Measurements from ENCODE around the gene USE1. TPM values are rescaled to one million over a fixed set of nuclear protein-coding genes. Genes with fewer than 3 reads are reported as not detected.
"Not testable (repeated sequence)": the region's sequence is repeated elsewhere in the genome, so short reads cannot be mapped to it uniquely, and the experiment has no call there.

Gene USE1
- total RNA-seq, 1 donor from 2014 or later, result 14.9 TPM

GRCh38 chr19:17185590-17185989, 29.6 kb upstream of the USE1 start:
- TF ChIP-seq CTCF (IDR thresholded peaks at IDR 0.05; ENCODE audit: insufficient read depth, low read length, poor library complexity, severe bottlenecking), result no peak
- Histone ChIP-seq H3K27me3 (ENCODE audit: control insufficient read depth, insufficient read depth, low read length) (no peaks in the 10 kb centered on the region), H3K36me3 (ENCODE audit: control insufficient read depth, insufficient read depth, low read length) (no peaks in the 10 kb centered on the region), H3K4me3 (ENCODE audit: low read depth, low read length) (no peak overlapping the region)
- DNase-seq (ENCODE audit: low read depth), result no peak

GRCh38 chr19:17191736-17192135, 23.4 kb upstream of the USE1 start:
- not testable (repeated sequence) for DNase-seq (ENCODE audit: low read depth); H3K36me3 ChIP-seq (ENCODE audit: control insufficient read depth, insufficient read depth, low read length); H3K27me3 ChIP-seq (ENCODE audit: control insufficient read depth, insufficient read depth, low read length); H3K4me3 ChIP-seq (ENCODE audit: low read depth, low read length)

GRCh38 chr19:17192751-17193150, 22.4 kb upstream of the USE1 start:
- no peaks in the 10 kb centered on the region for H3K27me3 ChIP-seq (ENCODE audit: control insufficient read depth, insufficient read depth, low read length)
- TF ChIP-seq CTCF (IDR thresholded peaks at IDR 0.05; ENCODE audit: insufficient read depth, low read length, poor library complexity, severe bottlenecking), result no peak
- no peak for DNase-seq (ENCODE audit: low read depth)
- H3K36me3 ChIP-seq (ENCODE audit: control insufficient read depth, insufficient read depth, low read length), result no peaks in the 10 kb centered on the region
- H3K4me3 ChIP-seq (ENCODE audit: low read depth, low read length), result no peak overlapping the region

- no peak for TF ChIP-seq CTCF (IDR thresholded peaks at IDR 0.05; ENCODE audit: insufficient read depth, low read length, poor library complexity, severe bottlenecking)
- H3K4me3 ChIP-seq (ENCODE audit: low read depth, low read length), result no peak overlapping the region
- H3K36me3 ChIP-seq (ENCODE audit: control insufficient read depth, insufficient read depth, low read length), result peaks cover 3% of the 10 kb centered on the region
- H3K27me3 ChIP-seq (ENCODE audit: control insufficient read depth, insufficient read depth, low read length), result no peaks in the 10 kb centered on the region
- DNase-seq (ENCODE audit: low read depth), result no peak
Measured at GRCh38 chr19:17194608-17195007, 20.5 kb upstream of the USE1 start.

GRCh38 chr19:17195106-17195505, 20.1 kb upstream of the USE1 start:
- TF ChIP-seq CTCF (IDR thresholded peaks at IDR 0.05; ENCODE audit: insufficient read depth, low read length, poor library complexity, severe bottlenecking), result no peak
- Histone ChIP-seq H3K27me3 (ENCODE audit: control insufficient read depth, insufficient read depth, low read length) (no peaks in the 10 kb centered on the region), H3K36me3 (ENCODE audit: control insufficient read depth, insufficient read depth, low read length) (peaks cover 3% of the 10 kb centered on the region), H3K4me3 (ENCODE audit: low read depth, low read length) (no peak overlapping the region)
- DNase-seq (ENCODE audit: low read depth), result no peak

- DNase-seq (ENCODE audit: low read depth), result no peak
- no peak for TF ChIP-seq CTCF (IDR thresholded peaks at IDR 0.05; ENCODE audit: insufficient read depth, low read length, poor library complexity, severe bottlenecking)
- Histone ChIP-seq H3K36me3 (ENCODE audit: control insufficient read depth, insufficient read depth, low read length) (peaks cover 6% of the 10 kb centered on the region), H3K27me3 (ENCODE audit: control insufficient read depth, insufficient read depth, low read length) (no peaks in the 10 kb centered on the region), H3K4me3 (ENCODE audit: low read depth, low read length) (no peak overlapping the region)
Measured at GRCh38 chr19:17196610-17197009, 18.5 kb upstream of the USE1 start.
